ENCODE measurements around the gene SELENOO. TPM values are rescaled to one million over a fixed set of nuclear protein-coding genes. Genes with fewer than 3 reads are reported as not detected.

SELENOO gene
- total and polyA plus RNA-seq, 2 of the 13 experiments (the other 11 are each of a cell fraction or from before 2014, with no cell fraction given) = 14.4 to 19.0 TPM

GRCh38 chr22:50185375-50186087, 15.3 kb upstream of the SELENOO start, which contains the start of gene TRABD (continued):
- TF ChIP-seq ZNF775 (CRISPR knock-in tag; IDR thresholded peaks at IDR 0.05; ENCODE audit: borderline replicate concordance) (no peak), PITX1 (CRISPR knock-in tag; IDR thresholded peaks at IDR 0.05) (no peak), HDAC2 (CRISPR knock-in tag; IDR thresholded peaks at IDR 0.05) (peak; percentile 29; the same call in 1 of the 2 replicates), TAF15 (IDR thresholded peaks at IDR 0.05; ENCODE audit: low read depth, low read length, poor library complexity, severe bottlenecking) (no peak), HCFC1 (IDR thresholded peaks at IDR 0.05; ENCODE audit: low read depth, low read length) (peak; percentile 74), MZF1 (CRISPR knock-in tag; IDR thresholded peaks at IDR 0.05; ENCODE audit: borderline replicate concordance) (no peak), FOXO4 (CRISPR knock-in tag; conservative IDR thresholded peaks at IDR 0.05) (no peak), NKX3-1 (CRISPR knock-in tag; IDR thresholded peaks at IDR 0.05) (no peak), GMEB1 (CRISPR knock-in tag; IDR thresholded peaks at IDR 0.05; ENCODE audit: borderline replicate concordance) (no peak), MBNL3 (CRISPR knock-in tag; conservative IDR thresholded peaks at IDR 0.05) (no peak), MATR3 (CRISPR knock-in tag; IDR thresholded peaks at IDR 0.05) (no peak), SRSF4 (IDR thresholded peaks at IDR 0.05; ENCODE audit: low read depth, low read length, poor library complexity, severe bottlenecking) (no peak), POLR2G (IDR thresholded peaks at IDR 0.05; ENCODE audit: low read depth, low read length) (no peak), GPN1 (CRISPR knock-in tag; IDR thresholded peaks at IDR 0.05; ENCODE audit: borderline replicate concordance) (no peak), SAP130 (CRISPR knock-in tag; IDR thresholded peaks at IDR 0.05; ENCODE audit: low read depth) (peak; percentile 44; the same call in 1 of the 2 replicates), MAZ (IDR thresholded peaks at IDR 0.05; ENCODE audit: borderline replicate concordance, low read depth, low read length) (peak; percentile 29; the same call in 1 of the 2 replicates), MAZ (CRISPR knock-in tag; IDR thresholded peaks at IDR 0.05; ENCODE audit: low read depth) (no peak), ZNF296 (CRISPR knock-in tag; conservative IDR thresholded peaks at IDR 0.05) (no peak), ZNF446 (CRISPR knock-in tag; IDR thresholded peaks at IDR 0.05) (no peak)
- TF ChIP-seq, protein P1, sequence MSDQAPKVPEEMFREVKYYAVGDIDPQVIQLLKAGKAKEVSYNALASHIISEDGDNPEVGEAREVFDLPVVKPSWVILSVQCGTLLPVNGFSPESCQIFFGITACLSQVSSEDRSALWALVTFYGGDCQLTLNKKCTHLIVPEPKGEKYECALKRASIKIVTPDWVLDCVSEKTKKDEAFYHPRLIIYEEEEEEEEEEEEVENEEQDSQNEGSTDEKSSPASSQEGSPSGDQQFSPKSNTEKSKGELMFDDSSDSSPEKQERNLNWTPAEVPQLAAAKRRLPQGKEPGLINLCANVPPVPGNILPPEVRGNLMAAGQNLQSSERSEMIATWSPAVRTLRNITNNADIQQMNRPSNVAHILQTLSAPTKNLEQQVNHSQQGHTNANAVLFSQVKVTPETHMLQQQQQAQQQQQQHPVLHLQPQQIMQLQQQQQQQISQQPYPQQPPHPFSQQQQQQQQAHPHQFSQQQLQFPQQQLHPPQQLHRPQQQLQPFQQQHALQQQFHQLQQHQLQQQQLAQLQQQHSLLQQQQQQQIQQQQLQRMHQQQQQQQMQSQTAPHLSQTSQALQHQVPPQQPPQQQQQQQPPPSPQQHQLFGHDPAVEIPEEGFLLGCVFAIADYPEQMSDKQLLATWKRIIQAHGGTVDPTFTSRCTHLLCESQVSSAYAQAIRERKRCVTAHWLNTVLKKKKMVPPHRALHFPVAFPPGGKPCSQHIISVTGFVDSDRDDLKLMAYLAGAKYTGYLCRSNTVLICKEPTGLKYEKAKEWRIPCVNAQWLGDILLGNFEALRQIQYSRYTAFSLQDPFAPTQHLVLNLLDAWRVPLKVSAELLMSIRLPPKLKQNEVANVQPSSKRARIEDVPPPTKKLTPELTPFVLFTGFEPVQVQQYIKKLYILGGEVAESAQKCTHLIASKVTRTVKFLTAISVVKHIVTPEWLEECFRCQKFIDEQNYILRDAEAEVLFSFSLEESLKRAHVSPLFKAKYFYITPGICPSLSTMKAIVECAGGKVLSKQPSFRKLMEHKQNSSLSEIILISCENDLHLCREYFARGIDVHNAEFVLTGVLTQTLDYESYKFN (CRISPR knock-in tag; conservative IDR thresholded peaks at IDR 0.05) = no peak
- TF ChIP-seq, protein P2, sequence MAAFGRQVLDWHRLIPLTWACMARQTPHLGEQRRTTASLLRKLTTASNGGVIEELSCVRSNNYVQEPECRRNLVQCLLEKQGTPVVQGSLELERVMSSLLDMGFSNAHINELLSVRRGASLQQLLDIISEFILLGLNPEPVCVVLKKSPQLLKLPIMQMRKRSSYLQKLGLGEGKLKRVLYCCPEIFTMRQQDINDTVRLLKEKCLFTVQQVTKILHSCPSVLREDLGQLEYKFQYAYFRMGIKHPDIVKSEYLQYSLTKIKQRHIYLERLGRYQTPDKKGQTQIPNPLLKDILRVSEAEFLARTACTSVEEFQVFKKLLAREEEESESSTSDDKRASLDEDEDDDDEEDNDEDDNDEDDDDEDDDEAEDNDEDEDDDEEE (CRISPR knock-in tag; IDR thresholded peaks at IDR 0.05) = no peak

Measured in HepG2 (cell line).